ENCODE data around the gene MOB3A.

MOB3A gene

GRCh38 chr19:2046046-2046907, 49.8 kb downstream of the MOB3A start:
- no peak for DNase-seq (ENCODE audit: low read depth in 2 of 2)

GRCh38 chr19:2045501-2046045, 50.6 kb downstream of the MOB3A start:
- DNase-seq (ENCODE audit: low read depth in 2 of 2) = no peak

GRCh38 chr19:2044709-2045500, 51.2 kb downstream of the MOB3A start:
- no peak for DNase-seq (ENCODE audit: low read depth in 2 of 2)

GRCh38 chr19:2043961-2044708, 52.0 kb downstream of the MOB3A start:
- DNase-seq (ENCODE audit: low read depth in 2 of 2) = no peak

GRCh38 chr19:2043251-2043641, 52.9 kb downstream of the MOB3A start:
- DNase-seq (ENCODE audit: low read depth in 2 of 2) = no peak

GRCh38 chr19:2042485-2043250, 53.5 kb downstream of the MOB3A start:
- DNase-seq (ENCODE audit: low read depth in 2 of 2) = no peak

GRCh38 chr19:2041683-2042484, 54.2 kb downstream of the MOB3A start:
- DNase-seq (ENCODE audit: low read depth in 2 of 2) = peak; percentile 99 to 100

GRCh38 chr19:2041433-2041682, 54.8 kb downstream of the MOB3A start:
- no peak for DNase-seq (ENCODE audit: low read depth in 2 of 2)

- DNase-seq (ENCODE audit: low read depth in 2 of 2) = no peak
These were observed 55.3 kb downstream of the MOB3A start for GRCh38 chr19:2040647-2041432.

- no peak for DNase-seq (ENCODE audit: low read depth in 2 of 2)
These were observed 56.0 kb downstream of the MOB3A start for GRCh38 chr19:2039959-2040646.

GRCh38 chr19:2039089-2039958, 56.8 kb downstream of the MOB3A start:
- DNase-seq (ENCODE audit: low read depth in 2 of 2) = no peak

GRCh38 chr19:2038284-2039088, 57.6 kb downstream of the MOB3A start:
- DNase-seq (ENCODE audit: low read depth in 2 of 2) = no peak

- DNase-seq (ENCODE audit: low read depth in 2 of 2) = no peak
These were observed 58.4 kb downstream of the MOB3A start for GRCh38 chr19:2037651-2038255.

- DNase-seq (ENCODE audit: low read depth in 2 of 2) = no peak
These were observed 59.7 kb downstream of the MOB3A start for GRCh38 chr19:2036424-2036823.

- no peak for DNase-seq (ENCODE audit: low read depth in 2 of 2)
These were observed 60.5 kb downstream of the MOB3A start for GRCh38 chr19:2035590-2035991.

- peak; percentile 33 to 51 for DNase-seq (ENCODE audit: low read depth in 2 of 2)
These were observed 61.2 kb downstream of the MOB3A start for GRCh38 chr19:2034729-2035589.

Data from stimulated activated CD4-positive, alpha-beta T cell treated with anti-CD3 and anti-CD28 coated beads, Interleukin-1b, Interleukin-23, amount 100 ng/mL, for 4 hours (primary cell).